Left ventricle myocardium inferior (tissue), 1 donor: ENCODE measurements around the gene C3orf80. TPM values are rescaled to one million over a fixed set of nuclear protein-coding genes. Genes with fewer than 3 reads are reported as not detected.
A peak's percentile ranks its signal among the peaks of the same experiment; 100 is the strongest.

ENCODE experiments used
- DNase-seq: peaks from one replicate; pipeline ENCODE4 v3.0.0-alpha.2; 2020
- H3K27ac ChIP-seq: fragments of 200-600 bp; replicated peaks from 2 replicates; pipeline ENCODE4 v1.8.0; 2021
- H3K27me3 ChIP-seq: fragments of 200-600 bp; 2 replicates; pipeline ENCODE4 v1.8.0; 2021; ENCODE audit warnings: low read depth
- H3K36me3 ChIP-seq: fragments of 200-600 bp; 2 replicates; pipeline ENCODE4 v1.8.0; 2021
- H3K4me1 ChIP-seq: fragments of 200-600 bp; 2 replicates; pipeline ENCODE4 v1.8.0; 2021
- H3K4me3 ChIP-seq: fragments of 200-600 bp; 2 replicates; pipeline ENCODE4 v1.8.0; 2021; ENCODE audit warnings: mild to moderate bottlenecking, moderate library complexity
- H3K9me3 ChIP-seq: fragments of 200-600 bp; replicated peaks from 2 replicates; pipeline ENCODE4 v1.8.0; 2021
- intact Hi-C: fragments of 100-400 bp; cut with micrococcal nuclease; formaldehyde crosslinking; loops from one replicate; pipeline ENCODE4 v1.11.0; 2022
- total RNA-seq: library from RNA; stranded (reverse); fragmentation: NEBNext Ultra II Directional; extraction: Animal tissue kit (Norgen Biotek cat#: 25700); gene quantifications from one replicate; pipeline ENCODE4 v1.2.1, GENCODE V29; 2021
- TF ChIP-seq, protein P1 (sequence below): fragments of 200-600 bp; IDR thresholded peaks from 2 replicates; pipeline ENCODE4 v1.8.0; 2021; ENCODE audit warnings: antibody characterized with exemption, mild to moderate bottlenecking, borderline replicate concordance
- donor health status: DM: no; HTN: yes; CAD: no; lungs with severe emphysema.

Gene C3orf80
- total RNA-seq, 1 donor from 2014 or later: 0.14 TPM

DNA sequence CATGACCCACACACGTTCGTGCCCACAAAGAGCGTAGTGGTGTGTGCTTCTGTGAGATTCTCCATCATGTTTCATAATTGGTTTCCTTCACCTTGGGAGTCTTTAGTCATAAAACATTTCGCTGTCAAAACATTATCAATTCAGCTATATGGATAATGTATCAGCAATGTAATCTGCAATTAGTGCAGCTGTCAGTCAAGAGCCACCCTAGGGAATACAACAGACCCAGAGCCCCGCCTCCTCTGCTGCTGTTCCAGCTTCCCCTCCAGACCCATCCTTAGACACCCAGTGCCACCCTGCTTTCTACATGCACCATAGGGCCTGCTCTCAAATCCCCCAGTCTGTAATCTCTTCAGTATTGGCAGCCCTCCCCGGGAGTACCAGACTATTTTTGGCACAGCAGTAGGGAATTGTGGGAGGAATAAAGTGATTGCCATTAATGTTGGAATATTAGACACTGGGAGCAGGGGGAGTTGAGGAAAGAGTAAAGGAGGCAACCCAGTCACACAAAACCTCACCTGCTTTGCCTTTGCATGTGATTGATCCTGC is 31.5 kb upstream of the C3orf80 start:
- Histone ChIP-seq H3K27me3 (peaks cover 9% of the 10 kb centered on the region), H3K4me1 (no peaks in the 10 kb centered on the region), H3K9me3 (no peaks in the 10 kb centered on the region), H3K27ac (no peak overlapping the region), H3K4me3 (no peak overlapping the region), H3K36me3 (no peaks in the 10 kb centered on the region)
- TF ChIP-seq, protein P1, sequence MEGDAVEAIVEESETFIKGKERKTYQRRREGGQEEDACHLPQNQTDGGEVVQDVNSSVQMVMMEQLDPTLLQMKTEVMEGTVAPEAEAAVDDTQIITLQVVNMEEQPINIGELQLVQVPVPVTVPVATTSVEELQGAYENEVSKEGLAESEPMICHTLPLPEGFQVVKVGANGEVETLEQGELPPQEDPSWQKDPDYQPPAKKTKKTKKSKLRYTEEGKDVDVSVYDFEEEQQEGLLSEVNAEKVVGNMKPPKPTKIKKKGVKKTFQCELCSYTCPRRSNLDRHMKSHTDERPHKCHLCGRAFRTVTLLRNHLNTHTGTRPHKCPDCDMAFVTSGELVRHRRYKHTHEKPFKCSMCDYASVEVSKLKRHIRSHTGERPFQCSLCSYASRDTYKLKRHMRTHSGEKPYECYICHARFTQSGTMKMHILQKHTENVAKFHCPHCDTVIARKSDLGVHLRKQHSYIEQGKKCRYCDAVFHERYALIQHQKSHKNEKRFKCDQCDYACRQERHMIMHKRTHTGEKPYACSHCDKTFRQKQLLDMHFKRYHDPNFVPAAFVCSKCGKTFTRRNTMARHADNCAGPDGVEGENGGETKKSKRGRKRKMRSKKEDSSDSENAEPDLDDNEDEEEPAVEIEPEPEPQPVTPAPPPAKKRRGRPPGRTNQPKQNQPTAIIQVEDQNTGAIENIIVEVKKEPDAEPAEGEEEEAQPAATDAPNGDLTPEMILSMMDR: no peak
- intact Hi-C loops: no loop called here
- DNase-seq: no peak

DNA sequence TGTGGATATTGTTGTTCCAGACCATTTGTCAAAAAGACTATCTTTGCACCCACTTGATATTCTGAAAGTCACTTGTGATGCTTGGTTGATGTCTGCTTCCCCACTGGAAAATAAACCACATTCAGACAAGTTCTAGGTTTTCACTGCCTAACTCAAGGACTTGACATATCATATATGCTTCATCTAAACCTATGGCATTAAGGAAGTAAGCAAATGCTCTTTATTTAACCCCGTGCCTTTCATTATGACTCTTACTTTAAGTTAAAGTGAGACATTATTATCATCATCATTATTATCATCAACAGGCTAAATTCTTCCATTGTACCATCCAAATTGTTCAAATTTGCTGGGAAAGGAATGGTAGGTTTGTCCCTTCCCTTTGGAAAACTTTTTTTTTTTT is 30.8 kb upstream of the C3orf80 start:
- TF ChIP-seq, protein P1: no peak
- intact Hi-C loops: no loop called here
- DNase-seq: no peak
- Histone ChIP-seq H3K27me3 (peaks cover 9% of the 10 kb centered on the region), H3K4me1 (no peaks in the 10 kb centered on the region), H3K36me3 (no peaks in the 10 kb centered on the region), H3K27ac (no peak overlapping the region), H3K9me3 (no peaks in the 10 kb centered on the region), H3K4me3 (no peak overlapping the region)

DNA sequence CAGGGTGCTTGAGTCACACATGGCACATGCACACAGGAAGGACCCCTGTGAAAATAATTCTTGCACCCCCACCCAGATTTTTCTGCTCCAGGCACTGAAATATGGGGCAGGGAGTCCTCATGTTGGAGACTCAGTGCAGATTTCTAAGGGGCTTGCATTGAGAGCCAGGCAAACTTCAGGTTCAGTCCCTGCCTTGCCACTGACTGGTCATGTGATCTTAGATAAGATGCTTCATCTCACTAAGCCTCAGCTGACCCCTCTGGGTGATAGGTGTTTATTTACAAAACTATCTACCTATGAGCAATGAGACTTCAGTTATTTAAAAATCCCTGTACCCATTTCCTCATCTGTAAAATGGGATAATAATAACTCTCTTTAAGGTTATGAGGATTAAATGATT is 30.1 kb upstream of the C3orf80 start:
- Histone ChIP-seq H3K27me3 (peaks cover 9% of the 10 kb centered on the region), H3K4me1 (no peaks in the 10 kb centered on the region), H3K9me3 (no peaks in the 10 kb centered on the region), H3K27ac (no peak overlapping the region), H3K36me3 (no peaks in the 10 kb centered on the region), H3K4me3 (no peak overlapping the region)
- TF ChIP-seq, protein P1: no peak
- intact Hi-C loops: no loop called here
- no peak for DNase-seq

DNA sequence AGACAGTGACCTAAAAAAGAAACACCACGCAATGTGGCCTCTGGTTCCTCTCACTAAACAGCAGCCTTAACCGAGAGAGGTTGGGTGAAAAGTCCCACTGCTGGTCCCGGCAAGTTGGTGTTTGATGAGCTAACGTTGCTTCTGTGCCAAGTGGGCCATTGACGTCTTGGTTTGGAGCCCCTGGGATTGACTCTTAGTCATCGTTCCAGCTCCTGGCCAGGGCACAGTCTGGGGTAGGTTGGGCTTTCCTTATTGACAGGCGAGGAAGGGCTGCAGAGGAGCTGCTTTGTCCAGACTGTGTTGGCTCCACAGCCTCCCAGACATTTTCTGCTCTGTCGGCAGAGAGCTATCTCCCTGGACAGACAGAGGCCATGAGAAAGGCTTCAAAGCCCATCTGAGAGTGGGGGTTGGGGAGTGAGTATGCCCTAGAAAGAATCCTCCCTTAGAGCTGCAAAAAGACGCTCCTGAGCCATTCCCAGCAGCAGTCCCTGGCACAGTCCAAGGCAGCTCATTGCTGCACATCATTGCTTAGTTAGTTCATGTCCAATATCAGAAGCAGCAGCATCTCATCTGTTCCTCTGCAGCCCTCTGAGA is 28.6 kb upstream of the C3orf80 start:
- no peak overlapping the region for H3K4me3 ChIP-seq
- H3K9me3 ChIP-seq: no peaks in the 10 kb centered on the region
- DNase-seq: peak; percentile 27
- no peak overlapping the region for H3K27ac ChIP-seq
- H3K4me1 ChIP-seq: no peaks in the 10 kb centered on the region
- no peaks in the 10 kb centered on the region for H3K36me3 ChIP-seq
- H3K27me3 ChIP-seq: peaks cover 9% of the 10 kb centered on the region
- TF ChIP-seq, protein P1: no peak
- intact Hi-C loops: no loop called here

DNA sequence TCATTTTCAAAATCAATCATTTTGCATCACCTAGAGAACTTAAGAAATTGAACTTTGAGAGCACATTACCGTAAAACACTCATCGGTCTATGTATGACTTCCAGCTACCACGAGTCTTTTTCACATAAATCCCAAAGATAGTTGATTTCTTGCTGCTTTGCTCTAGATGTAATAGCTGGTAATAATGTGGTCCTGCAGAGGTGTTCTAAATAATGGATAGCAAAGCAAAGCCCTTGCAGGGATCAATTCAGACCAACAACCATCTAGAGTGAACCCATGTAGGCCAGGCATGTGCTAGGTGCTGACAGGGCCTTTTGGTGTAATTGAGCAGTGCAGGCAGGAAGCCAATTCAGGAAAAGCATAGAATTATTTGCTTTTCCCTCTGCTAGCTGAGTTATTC is 26.1 kb upstream of the C3orf80 start:
- H3K4me3 ChIP-seq: no peak overlapping the region
- DNase-seq: no peak
- intact Hi-C loops: no loop called here
- H3K9me3 ChIP-seq: no peaks in the 10 kb centered on the region
- H3K27me3 ChIP-seq: peaks cover 9% of the 10 kb centered on the region
- H3K27ac ChIP-seq: no peak overlapping the region
- no peaks in the 10 kb centered on the region for H3K36me3 ChIP-seq
- H3K4me1 ChIP-seq: no peaks in the 10 kb centered on the region
- TF ChIP-seq, protein P1: no peak
